CD4-positive, alpha-beta T cell treated with Interleukin-2 at 100 ng/mL for 4 hours (primary cell): Measurements from ENCODE around the gene REV3L.
"Not testable (repeated sequence)": the region's sequence is repeated elsewhere in the genome, so short reads cannot be mapped to it uniquely, and the experiment has no call there.

ENCODE experiments used
- DNase-seq: peaks from one replicate; pipeline ENCODE4 v3.0.0-alpha.2; 2020; ENCODE audit warnings: low spot score

REV3L gene

DNA sequence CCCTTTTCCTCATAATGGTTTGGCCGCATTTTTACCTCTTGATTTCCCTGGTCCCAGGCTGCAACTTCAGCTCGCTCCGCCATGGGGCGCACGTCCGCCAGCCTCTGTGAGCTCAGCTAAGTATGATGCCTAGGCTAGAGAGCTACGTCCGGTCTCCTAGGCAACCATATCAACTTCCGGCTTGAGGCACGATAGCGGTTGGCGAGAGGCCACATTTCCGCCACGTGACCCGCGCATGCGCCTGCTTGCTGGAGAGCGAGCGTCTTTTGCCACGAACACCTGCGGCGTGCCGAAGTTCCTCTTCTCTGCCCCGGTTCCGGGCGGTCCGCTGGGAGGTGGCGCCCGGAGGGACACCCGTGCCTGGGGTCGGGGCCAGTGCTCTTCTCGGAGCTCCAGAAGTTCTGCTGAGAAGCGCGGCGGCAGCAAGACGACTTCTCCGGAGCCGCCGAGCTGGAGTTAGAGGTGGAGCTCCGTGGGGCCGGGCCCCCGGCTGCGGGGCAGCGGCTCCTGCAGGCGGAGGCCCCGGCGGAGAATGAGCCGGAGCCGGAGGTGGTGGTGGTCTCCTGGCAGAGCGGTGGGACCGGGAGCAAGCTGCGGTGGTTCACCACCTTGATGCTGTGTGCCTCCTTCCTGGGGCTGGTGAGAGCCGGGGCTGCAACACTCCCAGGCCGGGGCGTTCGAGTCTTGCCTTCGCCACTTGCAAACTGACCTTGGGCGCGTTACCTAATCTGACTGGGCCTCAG lies 223.8 kb downstream of the REV3L start:
- peak; percentile 100 for DNase-seq

DNA sequence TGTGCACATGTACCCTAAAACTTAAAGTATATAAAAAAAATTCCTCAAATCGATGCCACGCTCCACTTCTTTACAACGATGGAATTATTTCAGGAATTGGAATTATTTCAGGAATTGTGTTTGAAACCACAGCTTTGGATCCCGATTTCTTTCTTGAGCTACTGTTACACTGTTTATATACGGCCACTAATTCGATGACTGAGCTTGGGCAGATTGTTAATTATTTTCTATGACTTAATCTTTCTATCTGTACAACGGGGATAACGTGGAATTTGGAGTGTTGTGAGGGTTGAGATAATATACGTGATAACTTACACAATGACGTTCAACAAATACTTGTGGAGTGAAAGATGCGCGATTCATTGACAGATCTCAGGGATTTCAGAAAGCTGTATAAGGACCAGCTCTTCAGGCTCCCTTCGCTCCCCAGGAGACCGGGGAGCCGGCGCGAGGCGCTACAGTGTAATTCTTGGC lies 224.4 kb downstream of the REV3L start:
- DNase-seq: no peak

GRCh38 chr6:111258010-111258409 lies 225.0 kb downstream of the REV3L start:
- DNase-seq: no peak

DNA sequence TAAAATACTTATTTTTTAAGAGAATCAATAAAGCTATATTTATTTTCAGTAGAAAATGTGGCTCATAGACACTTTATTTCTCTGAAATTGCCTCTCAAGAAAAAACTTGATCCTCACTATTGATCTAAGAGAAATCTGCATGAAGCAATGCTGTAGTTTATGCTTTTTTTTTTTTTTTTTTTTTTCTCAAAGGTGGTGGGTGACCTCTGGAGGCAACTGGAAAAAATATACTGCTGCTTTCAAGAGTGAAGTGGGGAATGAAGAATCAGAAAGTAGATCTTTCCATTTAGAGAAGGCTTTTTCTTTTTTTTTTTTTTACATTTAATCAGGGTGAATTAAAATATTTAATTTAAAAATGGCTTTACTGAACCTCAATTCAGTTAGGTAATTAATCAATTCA lies 226.4 kb downstream of the REV3L start:
- DNase-seq: no peak

DNA sequence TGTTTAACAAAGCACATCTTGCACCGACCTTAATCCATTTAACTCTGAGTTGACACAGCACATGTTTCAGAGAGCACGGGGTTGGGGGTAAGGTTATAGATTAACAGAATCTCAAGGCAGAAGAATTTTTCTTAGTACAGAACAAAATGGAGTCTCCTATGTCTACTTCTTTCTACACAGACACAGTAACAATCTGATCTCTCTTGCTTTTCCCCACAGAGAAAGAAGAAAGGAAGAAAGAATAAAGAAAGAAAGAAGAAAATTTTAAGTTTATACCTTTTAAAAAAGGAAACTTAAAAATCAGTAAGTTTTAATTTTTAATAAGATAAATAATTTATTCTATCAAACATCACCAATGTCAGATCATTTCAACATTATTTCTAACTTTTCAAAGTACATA lies 227.2 kb downstream of the REV3L start:
- DNase-seq: not testable (repeated sequence)

DNA sequence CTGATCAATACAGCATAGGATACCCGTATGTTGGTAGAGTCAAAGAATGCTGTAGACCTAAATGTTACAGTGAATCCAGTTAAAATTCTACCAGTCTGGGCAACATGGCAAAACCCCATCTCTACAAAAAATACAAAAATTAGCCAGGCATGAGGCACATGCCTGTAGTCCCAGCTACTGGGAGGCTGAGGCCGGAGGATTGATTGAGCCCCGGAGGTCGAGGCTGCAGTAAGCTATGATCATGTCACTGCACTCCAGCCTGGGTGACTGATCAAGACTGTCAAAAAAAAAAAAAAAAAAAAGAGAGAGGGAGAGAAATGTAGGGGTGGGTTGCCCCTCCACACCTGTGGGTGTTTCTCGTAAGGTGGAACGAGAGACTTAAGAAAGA lies 228.2 kb downstream of the REV3L start:
- no peak for DNase-seq

DNA sequence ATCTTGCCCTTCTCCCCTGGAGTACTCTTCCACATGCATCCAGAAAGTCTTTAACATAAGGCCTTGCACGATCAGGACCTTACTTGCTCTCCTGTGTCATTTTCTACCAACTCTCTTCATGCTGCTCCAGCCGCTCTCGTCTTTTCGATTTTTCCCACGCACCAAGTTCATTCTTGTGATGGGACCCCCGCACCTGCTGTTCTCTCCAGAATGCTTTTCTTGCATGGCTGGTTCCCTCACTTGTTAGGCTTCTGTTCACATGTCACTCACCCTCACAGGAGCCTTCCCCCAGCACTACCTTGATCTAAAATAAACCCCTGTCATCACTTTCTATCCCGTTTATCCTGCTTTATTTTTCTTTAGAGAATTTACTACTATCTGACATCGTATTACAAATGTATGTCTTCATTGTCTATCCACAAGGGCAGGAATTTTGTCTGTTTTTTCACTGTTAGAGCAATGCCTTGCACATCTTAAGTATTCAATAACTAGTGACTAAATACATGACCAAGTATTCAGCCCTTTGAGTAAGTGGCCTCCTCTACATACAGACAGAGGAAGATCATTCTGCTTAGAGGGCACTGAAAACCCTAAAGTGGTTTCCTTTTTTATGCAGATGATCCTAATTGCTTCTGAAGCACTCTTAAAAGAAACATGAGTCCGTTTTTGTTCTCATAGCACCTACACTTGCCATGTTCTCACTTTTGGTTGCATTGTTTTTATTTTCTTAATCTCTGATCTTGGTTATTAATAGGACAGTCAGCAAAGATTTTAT lies 228.8 kb downstream of the REV3L start:
- DNase-seq: no peak

DNA sequence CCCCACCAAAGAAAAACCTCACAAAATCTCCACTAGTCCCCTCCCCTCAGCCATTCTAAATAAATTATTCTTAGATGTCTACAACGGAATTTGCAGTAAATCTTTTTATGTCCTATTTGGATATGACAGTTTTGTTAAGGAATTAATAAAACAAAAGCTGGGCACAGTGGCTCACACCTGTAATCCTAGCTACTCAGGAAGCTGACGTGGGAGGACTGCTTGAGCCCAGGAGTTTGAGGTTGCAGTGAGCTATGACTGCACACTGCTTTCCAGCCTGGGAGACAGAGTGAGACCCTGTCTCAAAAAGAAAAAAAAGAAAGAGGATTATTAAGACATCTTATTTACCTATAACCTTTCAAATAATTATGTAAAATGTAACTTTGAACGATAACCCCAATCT lies 230.3 kb downstream of the REV3L start:
- DNase-seq: no peak

DNA sequence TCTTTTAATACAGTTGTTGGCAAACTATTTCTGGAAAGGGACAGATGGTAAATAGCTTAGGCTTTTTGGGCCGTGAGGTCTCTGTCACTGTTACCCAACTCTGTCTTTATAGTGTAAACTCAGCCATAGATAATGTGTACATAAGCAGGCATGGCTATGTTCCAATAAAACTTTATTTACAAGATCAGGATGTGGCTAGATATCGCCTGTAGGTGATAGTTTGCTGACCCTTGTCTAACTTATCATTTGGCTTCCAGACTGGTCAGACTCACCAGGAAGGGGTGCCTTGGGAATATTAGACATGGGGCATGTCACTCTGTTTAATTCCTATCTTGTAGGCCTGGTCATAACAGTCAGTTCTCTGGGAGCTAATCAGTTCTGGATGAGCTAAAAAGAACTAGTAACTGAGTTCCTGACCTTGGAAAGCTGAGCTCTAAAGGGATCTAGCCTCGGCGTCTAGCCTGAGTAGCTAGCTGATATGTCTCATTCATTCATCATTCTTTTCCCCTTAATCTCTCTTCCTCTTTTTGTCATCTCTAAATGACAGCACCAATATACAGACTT lies 232.1 kb downstream of the REV3L start:
- DNase-seq: no peak
